ENCODE results near the gene RAB3GAP1. TPM values are rescaled to one million over a fixed set of nuclear protein-coding genes. Genes with fewer than 3 reads are reported as not detected.

Gene RAB3GAP1
- total RNA-seq, 1 experiment from 2014 or later: 32.0 TPM

DNA sequence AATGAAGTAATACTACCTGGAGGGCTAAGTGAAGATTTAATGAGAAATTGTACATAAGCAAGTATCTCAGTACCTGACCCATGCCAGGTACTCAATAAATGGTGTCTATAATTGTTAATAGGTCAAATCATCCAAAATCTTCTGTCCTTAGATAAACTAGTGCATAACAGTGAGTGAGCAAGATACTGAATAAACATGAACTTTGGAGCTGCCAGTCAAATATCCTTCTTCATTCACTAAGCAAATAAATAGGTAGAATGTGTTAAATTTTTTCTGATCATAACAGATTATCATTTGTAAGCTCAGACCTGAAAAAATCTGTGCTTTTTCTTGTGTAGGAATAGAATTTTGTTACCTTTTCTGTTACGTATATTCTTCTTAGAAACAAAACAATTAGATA is 39.6 kb downstream of the RAB3GAP1 start:
- H3K4me3 Mint-ChIP-seq: no peak overlapping the region
- H2BK15ac ChIP-seq (ENCODE audit: low read depth, low read length): no peak overlapping the region
- no peak for DNase-seq
- no peaks in the 10 kb centered on the region for H3K27me3 ChIP-seq (ENCODE audit: insufficient read depth, low read length)
- H2BK20ac ChIP-seq (ENCODE audit: low read depth, low read length, poor library complexity, severe bottlenecking): no peak overlapping the region
- H3K4ac ChIP-seq (ENCODE audit: low read depth, low read length): no peak overlapping the region
- no peak overlapping the region for H4K91ac ChIP-seq (ENCODE audit: insufficient read length, low read depth, low read length)
- no peak overlapping the region for H2AFZ ChIP-seq (ENCODE audit: low read length)
- no peak overlapping the region for H3K4me2 ChIP-seq (ENCODE audit: insufficient read depth, insufficient read length, low read length)
- H2AK5ac ChIP-seq (ENCODE audit: insufficient read length, low read length): no peak overlapping the region
- H3K36me3 Mint-ChIP-seq (ENCODE audit: insufficient read depth in 1 of 3, low read depth in 3 of 3): peaks cover 13 to 23% (median 21%) of the 10 kb centered on the region in 3 experiments
- no peak overlapping the region for H3K23ac ChIP-seq (ENCODE audit: insufficient read length, low read depth, low read length)
- H2BK120ac ChIP-seq (ENCODE audit: low read depth, low read length, poor library complexity, severe bottlenecking): no peak overlapping the region
- H4K5ac ChIP-seq (ENCODE audit: insufficient read length, low read depth, low read length): no peak overlapping the region
- H3K9ac ChIP-seq (ENCODE audit: extremely low read depth, insufficient read length, low read length): no peak overlapping the region
- no peaks in the 10 kb centered on the region for H3K4me1 ChIP-seq (ENCODE audit: insufficient read depth, low read length)
- no peak overlapping the region for H2BK5ac ChIP-seq (ENCODE audit: insufficient read length, low read length)
- H4K20me1 ChIP-seq (ENCODE audit: control insufficient read depth, insufficient read depth, insufficient read length): no peaks in the 10 kb centered on the region
- H3K23me2 ChIP-seq (ENCODE audit: insufficient read length, low read depth, low read length, poor library complexity, severe bottlenecking): no peaks in the 10 kb centered on the region
- H3K4me1 Mint-ChIP-seq: no peaks in the 10 kb centered on the region
- no peak overlapping the region for H3T11ph ChIP-seq (ENCODE audit: low read length)
- no peaks in the 10 kb centered on the region for H3K79me1 ChIP-seq (ENCODE audit: insufficient read depth, low read depth, low read length, poor library complexity, severe bottlenecking)
- H3K18ac ChIP-seq (ENCODE audit: insufficient read length, low read depth, low read length): no peak overlapping the region
- H3K9me3 ChIP-seq (ENCODE audit: control insufficient read depth, low read depth, low read length): no peaks in the 10 kb centered on the region
- WGBS (ENCODE audit: extremely low coverage, insufficient read length, low lambda C conversion rate): no CpG with 5 or more reads among the region's 1 CpG
- H3K27ac Mint-ChIP-seq: no peak overlapping the region
- no peak overlapping the region for H4K8ac ChIP-seq (replicated peaks; ENCODE audit: insufficient read length, low read depth, low read length)
- no peak overlapping the region for H3K56ac ChIP-seq (ENCODE audit: insufficient read length, low read depth, low read length)
- TF ChIP-seq, protein P1, sequence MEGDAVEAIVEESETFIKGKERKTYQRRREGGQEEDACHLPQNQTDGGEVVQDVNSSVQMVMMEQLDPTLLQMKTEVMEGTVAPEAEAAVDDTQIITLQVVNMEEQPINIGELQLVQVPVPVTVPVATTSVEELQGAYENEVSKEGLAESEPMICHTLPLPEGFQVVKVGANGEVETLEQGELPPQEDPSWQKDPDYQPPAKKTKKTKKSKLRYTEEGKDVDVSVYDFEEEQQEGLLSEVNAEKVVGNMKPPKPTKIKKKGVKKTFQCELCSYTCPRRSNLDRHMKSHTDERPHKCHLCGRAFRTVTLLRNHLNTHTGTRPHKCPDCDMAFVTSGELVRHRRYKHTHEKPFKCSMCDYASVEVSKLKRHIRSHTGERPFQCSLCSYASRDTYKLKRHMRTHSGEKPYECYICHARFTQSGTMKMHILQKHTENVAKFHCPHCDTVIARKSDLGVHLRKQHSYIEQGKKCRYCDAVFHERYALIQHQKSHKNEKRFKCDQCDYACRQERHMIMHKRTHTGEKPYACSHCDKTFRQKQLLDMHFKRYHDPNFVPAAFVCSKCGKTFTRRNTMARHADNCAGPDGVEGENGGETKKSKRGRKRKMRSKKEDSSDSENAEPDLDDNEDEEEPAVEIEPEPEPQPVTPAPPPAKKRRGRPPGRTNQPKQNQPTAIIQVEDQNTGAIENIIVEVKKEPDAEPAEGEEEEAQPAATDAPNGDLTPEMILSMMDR (conservative IDR thresholded peaks at IDR 0.05): no peak
- no peak overlapping the region for H2BK12ac ChIP-seq (ENCODE audit: insufficient read length, low read depth, low read length)
- no peaks in the 10 kb centered on the region for H3K27me3 Mint-ChIP-seq (ENCODE audit: low read depth)
- no peak overlapping the region for H3K14ac ChIP-seq (ENCODE audit: insufficient read depth, low read length)
- no peak overlapping the region for H3K27ac ChIP-seq (ENCODE audit: insufficient read length, low read depth, low read length)
- peaks cover 2% of the 10 kb centered on the region; the same call in 1 of the 2 replicates for H3K79me2 ChIP-seq (ENCODE audit: insufficient read depth, low read length)
- H3K9me3 Mint-ChIP-seq: peaks cover 9% of the 10 kb centered on the region in 2 experiments; a peak in 4 of 5 replicates

All from H9 (cell line).